ENCODE measurements around the gene GALNT18. TPM values are rescaled to one million over a fixed set of nuclear protein-coding genes. Genes with fewer than 3 reads are reported as not detected.
A peak's percentile ranks its signal among the peaks of the same experiment; 100 is the strongest.

Gene GALNT18
- total and polyA plus RNA-seq, 7 donors = 4.6 to 32.4 (median 8.3) TPM

DNA sequence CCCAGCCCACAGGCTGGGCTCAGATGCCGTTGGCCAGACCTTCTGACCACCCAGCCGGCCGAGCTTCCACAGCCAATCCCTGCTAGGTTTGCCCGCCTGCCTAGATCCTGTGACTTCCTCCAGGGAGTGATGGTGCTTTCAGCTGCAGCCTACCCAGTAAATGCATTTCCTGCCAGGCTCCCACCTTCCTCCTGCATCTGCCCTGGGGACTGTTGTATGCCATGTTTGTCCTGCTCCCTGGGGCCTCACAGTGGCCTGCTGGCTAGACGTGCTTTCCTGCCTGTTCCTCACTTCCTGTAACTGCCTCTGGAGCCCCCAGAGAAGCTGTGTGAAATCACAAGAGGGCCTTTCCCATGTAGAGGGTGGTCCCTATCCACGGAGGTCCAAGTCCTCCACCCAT is 86.2 kb downstream of the GALNT18 start:
- Histone ChIP-seq H3K4me1 (peaks cover 50% of the 10 kb centered on the region), H3K9me3 (no peaks in the 10 kb centered on the region), H3K27me3 (ENCODE audit: insufficient read depth in 3 of 3, low read length in 2 of 3) (no peaks in the 10 kb centered on the region), H3K4me3 (no peak overlapping the region), H3K36me3 (ENCODE audit: insufficient read depth in 1 of 2, low read depth in 1 of 2) (no peaks in the 10 kb centered on the region), H3K27ac (no peak overlapping the region)
- intact Hi-C loops (cut with DNase I) = loop anchor here in 1 of 2 donors (10.0 kb wide), 1 partner anchor 79 kb away; no protein-coding TSS in a partner anchor
- DNase-seq (no peak), ATAC-seq (no peak)
- TF ChIP-seq, protein P1, sequence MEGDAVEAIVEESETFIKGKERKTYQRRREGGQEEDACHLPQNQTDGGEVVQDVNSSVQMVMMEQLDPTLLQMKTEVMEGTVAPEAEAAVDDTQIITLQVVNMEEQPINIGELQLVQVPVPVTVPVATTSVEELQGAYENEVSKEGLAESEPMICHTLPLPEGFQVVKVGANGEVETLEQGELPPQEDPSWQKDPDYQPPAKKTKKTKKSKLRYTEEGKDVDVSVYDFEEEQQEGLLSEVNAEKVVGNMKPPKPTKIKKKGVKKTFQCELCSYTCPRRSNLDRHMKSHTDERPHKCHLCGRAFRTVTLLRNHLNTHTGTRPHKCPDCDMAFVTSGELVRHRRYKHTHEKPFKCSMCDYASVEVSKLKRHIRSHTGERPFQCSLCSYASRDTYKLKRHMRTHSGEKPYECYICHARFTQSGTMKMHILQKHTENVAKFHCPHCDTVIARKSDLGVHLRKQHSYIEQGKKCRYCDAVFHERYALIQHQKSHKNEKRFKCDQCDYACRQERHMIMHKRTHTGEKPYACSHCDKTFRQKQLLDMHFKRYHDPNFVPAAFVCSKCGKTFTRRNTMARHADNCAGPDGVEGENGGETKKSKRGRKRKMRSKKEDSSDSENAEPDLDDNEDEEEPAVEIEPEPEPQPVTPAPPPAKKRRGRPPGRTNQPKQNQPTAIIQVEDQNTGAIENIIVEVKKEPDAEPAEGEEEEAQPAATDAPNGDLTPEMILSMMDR (IDR thresholded peaks at IDR 0.05) = no peak
- WGBS, 3 donors = 55 to 68% (median 67%) methylated on average over 6 of the region's 6 CpGs

DNA sequence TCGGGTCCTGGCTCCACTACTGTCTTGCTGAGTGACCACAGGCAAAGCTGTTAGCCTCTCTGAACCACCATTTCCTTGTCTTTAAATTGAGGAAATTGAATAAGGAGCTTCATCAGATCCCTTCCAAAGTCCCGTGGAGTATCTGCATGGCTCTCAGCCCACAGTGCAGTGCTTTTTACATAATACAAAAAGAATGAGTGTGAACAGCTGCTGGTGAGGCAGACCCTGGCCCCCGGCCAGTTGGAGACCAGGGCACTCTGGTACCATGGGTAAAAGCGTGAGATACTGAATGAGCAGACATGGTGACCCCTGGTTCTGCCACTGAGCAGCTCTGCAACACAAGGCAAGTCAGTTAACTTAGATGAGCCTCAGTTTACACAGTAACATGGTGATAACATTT is 86.8 kb downstream of the GALNT18 start:
- no peak for DNase-seq
- Histone ChIP-seq H3K4me1 (peaks cover 50% of the 10 kb centered on the region), H3K27me3 (ENCODE audit: insufficient read depth in 3 of 3, low read length in 2 of 3) (no peaks in the 10 kb centered on the region), H3K27ac (no peak overlapping the region), H3K4me3 (no peak overlapping the region), H3K36me3 (ENCODE audit: insufficient read depth in 1 of 2, low read depth in 1 of 2) (no peaks in the 10 kb centered on the region), H3K9me3 (no peaks in the 10 kb centered on the region)
- ATAC-seq = no peak
- TF ChIP-seq, protein P1 (IDR thresholded peaks at IDR 0.05) = no peak
- WGBS, 3 donors = 14 to 23% (median 21%) methylated on average over 4 of the region's 4 CpGs
- intact Hi-C loops (cut with DNase I) = loop anchor here (5.0 to 10.0 kb wide), 2 partner anchors 80 to 87 kb away; partner anchors contain the start of gene GALNT18 (in 1 of the 2)

DNA sequence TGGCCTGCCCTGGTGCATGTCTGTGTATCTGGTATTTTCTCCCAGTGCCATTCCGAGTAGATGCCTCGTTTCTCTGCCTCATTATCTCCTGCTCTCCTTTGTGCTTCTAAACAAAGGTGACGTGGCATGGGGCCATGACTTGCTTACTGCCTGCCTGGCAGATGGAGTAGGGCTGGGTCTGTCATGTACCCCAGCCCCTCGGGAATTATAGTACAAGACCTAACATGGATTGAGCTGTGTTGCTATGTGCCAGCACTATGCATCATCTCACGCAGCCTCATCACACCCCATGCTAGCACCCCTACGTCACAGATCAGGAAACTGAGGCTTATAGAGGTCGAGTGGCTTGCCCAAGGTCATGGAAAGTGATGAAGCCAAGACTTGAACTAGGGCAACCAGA is 88.1 kb downstream of the GALNT18 start:
- whole genome bisulfite sequencing, 3 donors = 64 to 76% (median 74%) methylated on average over 7 of the region's 7 CpGs
- ATAC-seq (no peak), DNase-seq (no peak)
- Histone ChIP-seq H3K4me1 (peaks cover 44% of the 10 kb centered on the region), H3K27ac (no peak overlapping the region), H3K27me3 (ENCODE audit: insufficient read depth in 3 of 3, low read length in 2 of 3) (no peaks in the 10 kb centered on the region), H3K9me3 (no peaks in the 10 kb centered on the region), H3K36me3 (ENCODE audit: insufficient read depth in 1 of 2, low read depth in 1 of 2) (no peaks in the 10 kb centered on the region), H3K4me3 (no peak overlapping the region)
- TF ChIP-seq, protein P1 (IDR thresholded peaks at IDR 0.05) = no peak
- intact Hi-C loops (cut with DNase I) = loop anchor here (5.0 to 10.0 kb wide), 2 partner anchors 81 to 89 kb away; partner anchors contain the start of gene GALNT18 (in 1 of the 2)

DNA sequence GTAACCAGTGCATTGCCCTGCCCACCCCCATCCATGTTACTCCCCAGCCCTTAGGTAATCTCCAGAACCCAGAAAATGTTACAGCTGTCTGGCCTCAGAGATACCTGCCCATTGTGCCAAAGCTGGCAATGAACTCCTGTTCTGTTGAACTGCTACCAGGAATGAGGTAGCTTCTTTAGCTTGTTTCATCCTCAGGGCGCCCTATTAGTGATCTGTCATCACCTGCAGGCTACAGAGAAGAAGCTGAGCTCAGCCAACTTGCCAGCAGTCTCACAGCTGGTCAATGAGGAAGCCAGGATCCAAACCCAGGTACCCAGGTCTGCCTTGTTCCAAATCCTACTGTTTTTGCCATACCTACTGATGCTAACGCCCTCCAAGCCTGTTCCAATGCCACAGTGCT is 88.7 kb downstream of the GALNT18 start:
- no peaks in the 10 kb centered on the region for H3K9me3 ChIP-seq
- no peak for DNase-seq
- ATAC-seq = peak; percentile 18 to 50 (median 30)
- TF ChIP-seq, protein P1 (IDR thresholded peaks at IDR 0.05) = no peak
- intact Hi-C loops (cut with DNase I) = loop anchor here (5.0 to 10.0 kb wide), 2 partner anchors 82 to 89 kb away; partner anchors contain the start of gene GALNT18 (in 1 of the 2)
- peaks cover 37% of the 10 kb centered on the region for H3K4me1 ChIP-seq
- H3K4me3 ChIP-seq = no peak overlapping the region
- H3K27ac ChIP-seq = peak overlapping the region; percentile 31
- no peaks in the 10 kb centered on the region for H3K27me3 ChIP-seq (ENCODE audit: insufficient read depth in 3 of 3, low read length in 2 of 3)
- 60 to 76% (median 76%) methylated on average over 2 of the region's 2 CpGs for WGBS, 3 donors
- no peaks in the 10 kb centered on the region for H3K36me3 ChIP-seq (ENCODE audit: insufficient read depth in 1 of 2, low read depth in 1 of 2)

DNA sequence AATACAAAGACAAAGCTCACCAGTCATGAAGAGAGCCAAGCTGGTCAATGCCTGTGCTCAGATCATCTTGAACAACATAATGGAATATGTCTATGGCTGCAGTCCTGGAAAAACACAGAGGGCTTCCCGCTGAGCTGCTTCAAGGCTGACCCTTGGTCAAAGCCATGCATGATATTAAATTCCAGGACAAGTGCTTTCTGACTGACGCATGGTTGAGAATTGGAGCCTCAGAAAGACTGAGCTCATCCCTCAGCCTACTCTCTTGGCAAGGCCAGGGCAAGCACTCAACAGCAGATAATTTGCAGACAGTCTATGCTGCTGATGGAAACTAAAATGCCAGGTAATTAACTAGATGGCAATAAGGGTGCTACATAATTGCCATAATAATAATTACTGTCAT is 89.2 kb downstream of the GALNT18 start:
- DNase-seq = no peak
- peak overlapping the region; percentile 31 for H3K27ac ChIP-seq
- no peak overlapping the region for H3K4me3 ChIP-seq
- peaks cover 34% of the 10 kb centered on the region for H3K4me1 ChIP-seq
- no peaks in the 10 kb centered on the region for H3K27me3 ChIP-seq (ENCODE audit: insufficient read depth in 3 of 3, low read length in 2 of 3)
- WGBS, 3 donors = 27 to 30% (median 29%) methylated on average over 2 of the region's 2 CpGs
- peak; percentile 88 to 94 (median 91) for ATAC-seq
- H3K9me3 ChIP-seq = no peaks in the 10 kb centered on the region
- intact Hi-C loops (cut with DNase I) = loop anchor here (5.0 to 10.0 kb wide), 2 partner anchors 82 to 90 kb away; partner anchors contain the start of gene GALNT18 (in 1 of the 2)
- H3K36me3 ChIP-seq (ENCODE audit: insufficient read depth in 1 of 2, low read depth in 1 of 2) = no peaks in the 10 kb centered on the region
- TF ChIP-seq, protein P1 (IDR thresholded peaks at IDR 0.05) = no peak
